NCI-H2107 (cell line): ENCODE measurements around the gene ITGB1BP1.

Experiments used
- DNase-seq: peaks from one replicate; lab custom pipeline; 2025; lab: John Stamatoyannopoulos, UW

The ITGB1BP1 gene

GRCh38 chr2:9424447-9425164 lies 1.3 kb upstream of the ITGB1BP1 start:
- no peak for DNase-seq

GRCh38 chr2:9423922-9424272 lies 569 bp upstream of the ITGB1BP1 start:
- DNase-seq = no peak

GRCh38 chr2:9422321-9423099 lies 818 bp downstream of the ITGB1BP1 start:
- no peak for DNase-seq

GRCh38 chr2:9420495-9420894 lies 2.8 kb downstream of the ITGB1BP1 start:
- no peak for DNase-seq

GRCh38 chr2:9419541-9419940 lies 3.8 kb downstream of the ITGB1BP1 start:
- DNase-seq = no peak

- no peak for DNase-seq
Observed at GRCh38 chr2:9418746-9419145, 4.6 kb downstream of the ITGB1BP1 start.

GRCh38 chr2:9417725-9418124 lies 5.6 kb downstream of the ITGB1BP1 start:
- DNase-seq = no peak

- no peak for DNase-seq
Observed at GRCh38 chr2:9416962-9417316, 6.4 kb downstream of the ITGB1BP1 start.

- DNase-seq = no peak
Observed at GRCh38 chr2:9416267-9416961, 6.9 kb downstream of the ITGB1BP1 start.

- no peak for DNase-seq
Observed at GRCh38 chr2:9415516-9416169, 7.7 kb downstream of the ITGB1BP1 start.

- DNase-seq = no peak
Observed at GRCh38 chr2:9412781-9413180, 10.5 kb downstream of the ITGB1BP1 start.

GRCh38 chr2:9410108-9410507 lies 13.2 kb downstream of the ITGB1BP1 start:
- DNase-seq = no peak

- DNase-seq = no peak
Observed at GRCh38 chr2:9408641-9409151, 14.6 kb downstream of the ITGB1BP1 start.

- no peak for DNase-seq
Observed at GRCh38 chr2:9407363-9407811, 15.9 kb downstream of the ITGB1BP1 start.

GRCh38 chr2:9406529-9407362 lies 16.6 kb downstream of the ITGB1BP1 start:
- DNase-seq = no peak

GRCh38 chr2:9405636-9406035 lies 17.7 kb downstream of the ITGB1BP1 start:
- DNase-seq = no peak

- DNase-seq = no peak
Observed at GRCh38 chr2:9404451-9404850, 18.9 kb downstream of the ITGB1BP1 start.

GRCh38 chr2:9403924-9404323 lies 19.4 kb downstream of the ITGB1BP1 start:
- no peak for DNase-seq

- no peak for DNase-seq
Observed at GRCh38 chr2:9401646-9402371, 21.5 kb downstream of the ITGB1BP1 start.

- DNase-seq = no peak
Observed at GRCh38 chr2:9401059-9401547, 22.2 kb downstream of the ITGB1BP1 start.
